GM12878 (cell line): ENCODE measurements around the gene MINDY3. TPM values are rescaled to one million over a fixed set of nuclear protein-coding genes. Genes with fewer than 3 reads are reported as not detected.

Experiments used
- ATAC-seq: fragments of 200-7000 bp; cut with Tn5 transposase; 3 replicates; pipeline ENCODE4 v1.9.1; 2020; ENCODE audit warnings: mild to moderate bottlenecking, moderate library complexity
- BruUV-seq: library from RNA; stranded (reverse); fragments of 400-500 nt; replicated peaks from 2 replicates; lab custom pipeline; 2021; lab: Mats Ljungman, UMichigan
- CTCF ChIA-PET: fragments of 300-600 bp; sonication (Branson Sonifier 250); formaldehyde crosslinking; extraction: SDS; loops from one replicate; lab custom pipeline; 2021; ENCODE audit warnings: inconsistent platforms; lab: Yijun Ruan, JAX
- POLR2A ChIA-PET: fragments of 350-600 bp; formaldehyde crosslinking; extraction: SDS; loops from one replicate; lab custom pipeline; 2021; ENCODE audit warnings: inconsistent platforms; lab: Charles Lee
- RAD21 ChIA-PET: fragments of 300-600 bp; sonication (Branson Sonifier 250); formaldehyde crosslinking; loops from one replicate; lab custom pipeline; 2023; ENCODE audit warnings: antibody characterized with exemption; ENCODE audit not compliant: unreplicated experiment; lab: Charles Lee
- SMC1A ChIA-PET: fragments of 300-600 bp; sonication (Branson Sonifier 250); formaldehyde crosslinking; loops from one replicate; lab custom pipeline; 2023; ENCODE audit not compliant: unreplicated experiment, uncharacterized antibody; lab: Charles Lee
- DNase-seq: peaks from one replicate; pipeline ENCODE4 v3.0.0-alpha.2; 2011; ENCODE audit warnings: low read depth, low spot score
- FAIRE-seq: peaks from 3 replicates; lab custom pipeline; 2011; peaks lifted over from hg19 to GRCh38; lab: Jason Lieb, UNC
- H2AFZ ChIP-seq: 2 replicates; pipeline ENCODE4 v1.6.0; 2011; ENCODE audit warnings: low read depth, low read length, control low read depth; ENCODE audit not compliant: control insufficient read depth
- H3K27ac ChIP-seq: 2 replicates; pipeline ENCODE4 v1.5.1; 2011; ENCODE audit warnings: control low read depth; ENCODE audit not compliant: control insufficient read depth, insufficient read depth
- H3K27me3 ChIP-seq, 2 experiments: replicated peaks in 1 of 2; 2 replicates each; pipeline versions ENCODE4 v1.6.0 to v1.6.1; 2011; ENCODE audit warnings: low read length in 1 of 2; ENCODE audit not compliant: control insufficient read depth in 2 of 2, insufficient read depth in 2 of 2
- H3K36me3 ChIP-seq, 2 experiments: 2 replicates each; pipeline ENCODE4 v1.5.1; 2011; ENCODE audit warnings: low read length in 1 of 2; ENCODE audit not compliant: control insufficient read depth in 2 of 2, insufficient read depth in 2 of 2
- H3K4me1 ChIP-seq: 2 replicates; pipeline ENCODE4 v1.6.1; 2011; ENCODE audit warnings: mild to moderate bottlenecking, low read length, moderate library complexity, mixed read lengths; ENCODE audit not compliant: control insufficient read depth, insufficient read depth
- H3K4me2 ChIP-seq: 2 replicates; pipeline ENCODE4 v1.6.0; 2011; ENCODE audit warnings: control low read depth; ENCODE audit not compliant: control insufficient read depth, insufficient read depth
- H3K4me3 ChIP-seq: fragments of 200-600 bp; sonication (generic); 2 replicates; pipeline ENCODE4 v1.5.1; 2016
- H3K79me2 ChIP-seq: 2 replicates; pipeline ENCODE4 v1.6.0; 2011; ENCODE audit warnings: low read length; ENCODE audit not compliant: control insufficient read depth, insufficient read depth
- H3K9ac ChIP-seq: 2 replicates; pipeline ENCODE4 v1.8.0; 2011; ENCODE audit warnings: low read length, control low read depth, mixed read lengths; ENCODE audit not compliant: control insufficient read depth, insufficient read depth
- H3K9me3 ChIP-seq: replicated peaks from 3 replicates; pipeline ENCODE4 v1.5.1; 2011; ENCODE audit warnings: mild to moderate bottlenecking, low read length; ENCODE audit not compliant: control insufficient read depth, insufficient read depth
- H4K20me1 ChIP-seq: 2 replicates; pipeline ENCODE4 v1.6.0; 2011; ENCODE audit not compliant: control insufficient read depth, insufficient read depth
- CBX3 ChIP-seq: fragments of 200-600 bp; sonication (generic); IDR thresholded peaks from 2 replicates; pipeline ENCODE4 v1.6.1; 2016; ENCODE audit warnings: low read depth, borderline replicate concordance
- CHD4 ChIP-seq: fragments of 200-600 bp; sonication (generic); IDR thresholded peaks from 2 replicates; pipeline ENCODE4 v1.6.1; 2016; ENCODE audit warnings: mild to moderate bottlenecking
- EGR1 ChIP-seq, 2 experiments: IDR thresholded peaks; 1 replicate in 1 of 2; 2 replicates in 1 of 2; pipeline ENCODE4 v1.6.1; 2011 to 2012; ENCODE audit warnings: low read depth in 2 of 2, low read length in 2 of 2, borderline replicate concordance in 1 of 2, mild to moderate bottlenecking in 1 of 2, moderate library complexity in 1 of 2
- HDGF ChIP-seq: fragments of 450-650 bp; IDR thresholded peaks from 2 replicates; pipeline ENCODE4 v1.6.1; 2016; ENCODE audit warnings: antibody characterized with exemption
- IKZF1 ChIP-seq: fragments of 450-650 bp; conservative IDR thresholded peaks from 2 replicates; pipeline ENCODE4 v1.6.1; 2017; ENCODE audit warnings: antibody characterized with exemption, mild to moderate bottlenecking
- MXI1 ChIP-seq: fragments of 150-350 bp; IDR thresholded peaks from 2 replicates; pipeline ENCODE4 v1.6.1; 2011; ENCODE audit warnings: low read depth, mild to moderate bottlenecking, inconsistent platforms, low read length, improper control_type of control experiment
- POLR2AphosphoS2 ChIP-seq: IDR thresholded peaks from 2 replicates; pipeline ENCODE4 v1.6.1; 2011; ENCODE audit warnings: low read depth, mild to moderate bottlenecking, low read length, improper control_type of control experiment, moderate library complexity
- RAD21 ChIP-seq: IDR thresholded peaks from 2 replicates; pipeline ENCODE4 v1.6.1; 2011; ENCODE audit warnings: mild to moderate bottlenecking, low read depth, low read length, moderate library complexity; ENCODE audit not compliant: insufficient read depth
- RFX5 ChIP-seq: IDR thresholded peaks from 2 replicates; pipeline ENCODE4 v1.6.1; 2011; ENCODE audit warnings: low read depth, low read length, improper control_type of control experiment
- RUNX3 ChIP-seq: IDR thresholded peaks from 2 replicates; pipeline ENCODE4 v1.6.1; 2012; ENCODE audit warnings: low read length, inconsistent platforms
- STAT1 ChIP-seq: fragments of 450-650 bp; conservative IDR thresholded peaks from 2 replicates; pipeline ENCODE4 v1.6.1; 2014; ENCODE audit warnings: antibody characterized with exemption, mild to moderate bottlenecking
- TAF1 ChIP-seq: IDR thresholded peaks from 2 replicates; pipeline ENCODE4 v1.6.1; 2011; ENCODE audit warnings: mild to moderate bottlenecking, low read depth, low read length, borderline replicate concordance
- TCF3 ChIP-seq: IDR thresholded peaks from 2 replicates; pipeline ENCODE4 v1.6.1; 2012; ENCODE audit warnings: low read depth, mild to moderate bottlenecking, low read length, borderline replicate concordance; ENCODE audit not compliant: insufficient read depth
- WGBS: methylation state at CpG from one replicate; pipeline ENCODE4 v1.1.6; 2016; ENCODE audit warnings: low lambda C conversion rate; ENCODE audit not compliant: insufficient replicate concordance, insufficient coverage; ENCODE audit errors: missing lambda C conversion rate; 5-methylcytosine and 5-hydroxymethylcytosine counted together
- in situ Hi-C: fragments of 300-500 bp; cut with MboI; formaldehyde crosslinking; loops from 9 replicates; pipeline ENCODE4 v1.14.3; 2018; ENCODE audit warnings: mixed read lengths
- intact Hi-C: fragments of 100-400 bp; cut with micrococcal nuclease; formaldehyde crosslinking; loops from one replicate; pipeline ENCODE4 v1.14.2; 2022; ENCODE audit not compliant: unreplicated experiment
- polyA plus RNA-seq, 11 experiments: library from polyadenylated mRNA; depleted of rRNA in 4 of 11; unstranded in 6 of 11; stranded (reverse) in 5 of 11; fragments of >200 nt; fragmentation: Nextera tagmentation in 4 of 11; fragmentation: Illumina TruSeq in 1 of 11; extraction: Ambion mirVana in 4 of 11; extraction: Trizol in 1 of 11; gene quantifications; 1 replicate in 1 of 11; 2 replicates in 10 of 11; pipeline versions ENCODE4 v1.2.1 to v1.2.3, GENCODE V29; 2011 to 2016; ENCODE audit warnings: inconsistent platforms in 2 of 11, missing spikeins in 2 of 11, low read depth in 1 of 11
- total RNA-seq, 4 experiments: library from RNA; depleted of rRNA in 3 of 4; stranded (reverse); fragments of >200 nt in 3 of 4; fragmentation: Illumina TruSeq in 1 of 4; extraction: Trizol in 1 of 4; gene quantifications; 2 replicates each; pipeline versions ENCODE4 v1.2.1 to v1.2.3, GENCODE V29; 2013 to 2021
- TF ChIP-seq, protein P1 (sequence below): fragments of 450-650 bp; IDR thresholded peaks from 2 replicates; pipeline ENCODE4 v1.6.1; 2017; ENCODE audit warnings: borderline replicate concordance
- TF ChIP-seq, protein P2 (sequence below): IDR thresholded peaks from 2 replicates; pipeline ENCODE4 v1.6.1; 2012; ENCODE audit warnings: low read depth, low read length, improper control_type of control experiment

MINDY3 gene
- total and polyA plus RNA-seq, 10 of the 15 experiments (the other 5 are each of a cell fraction or from before 2014, with no cell fraction given): 12.0 to 23.6 (median 15.7) TPM

GRCh38 chr10:15747632-15748031 lies 112.7 kb downstream of the MINDY3 start:
- Histone ChIP-seq H3K36me3 (no peaks in the 10 kb centered on the region), H3K4me2 (no peak overlapping the region), H3K9ac (no peak overlapping the region), H4K20me1 (no peaks in the 10 kb centered on the region), H3K4me3 (no peak overlapping the region), H3K79me2 (no peaks in the 10 kb centered on the region), H3K27me3 (no peaks in the 10 kb centered on the region), H2AFZ (no peak overlapping the region), H3K9me3 (no peaks in the 10 kb centered on the region), H3K4me1 (no peaks in the 10 kb centered on the region), H3K27ac (no peak overlapping the region)
- ChIA-PET RAD21 (no interaction called here), POLR2A (no interaction called here), SMC1A (interaction anchor here (0.6 kb wide), 1 partner anchor 39 kb away, joined by 4 read pairs; no protein-coding TSS in a partner anchor), CTCF (no interaction called here)
- FAIRE-seq: no peak
- ATAC-seq: no peak
- in situ Hi-C loops: no loop called here
- WGBS: 33% methylated on average over 3 of the region's 3 CpGs
- intact Hi-C loops: no loop called here
- TF ChIP-seq STAT1: no peak
- no peak for TF ChIP-seq HDGF
- no peak for TF ChIP-seq RUNX3
- no peak for TF ChIP-seq TCF3
- TF ChIP-seq IKZF1: no peak
- no peak for TF ChIP-seq MXI1
- TF ChIP-seq POLR2AphosphoS2: no peak
- DNase-seq: no peak
- no TSS peak for BruUV-seq

DNA sequence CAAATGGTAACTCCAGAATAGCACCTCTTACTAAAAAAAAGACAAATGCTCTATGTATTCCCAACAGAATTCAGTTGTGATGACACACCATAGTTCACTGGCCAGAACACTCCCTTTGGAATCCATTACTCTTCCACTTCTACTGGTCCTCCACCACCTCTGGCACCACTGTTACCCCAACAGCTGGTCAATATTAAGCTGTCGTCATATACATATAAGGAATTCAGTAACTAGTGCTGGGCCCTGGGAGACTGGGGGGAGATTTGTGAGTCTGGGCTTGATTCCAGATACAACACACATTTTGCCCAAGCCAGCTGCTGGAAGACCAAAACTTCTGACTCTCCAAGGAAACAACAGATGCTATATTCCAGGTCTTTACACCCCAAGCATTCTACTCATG lies 114.6 kb downstream of the MINDY3 start:
- intact Hi-C loops (no loop called here), in situ Hi-C loops (no loop called here)
- 59% methylated on average over 1 of the region's 1 CpG for WGBS
- RAD21 ChIA-PET: interaction anchor here (0.6 kb wide), 1 partner anchor 94 kb away, joined by 3 read pairs; no protein-coding TSS in a partner anchor
- Histone ChIP-seq H3K9me3 (no peaks in the 10 kb centered on the region), H3K4me3 (no peak overlapping the region), H3K36me3 (no peaks in the 10 kb centered on the region), H3K79me2 (no peaks in the 10 kb centered on the region), H3K27me3 (no peaks in the 10 kb centered on the region), H3K27ac (no peak overlapping the region), H2AFZ (no peak overlapping the region), H4K20me1 (no peaks in the 10 kb centered on the region), H3K4me2 (no peak overlapping the region), H3K9ac (no peak overlapping the region), H3K4me1 (no peaks in the 10 kb centered on the region)
- SMC1A ChIA-PET: no interaction called here
- ATAC-seq (no peak), DNase-seq (no peak), FAIRE-seq (no peak)
- POLR2A ChIA-PET: no interaction called here
- BruUV-seq: no TSS peak
- CTCF ChIA-PET: interaction anchor here (1.3 kb wide), 1 partner anchor 161 kb away, joined by 3 read pairs; no protein-coding TSS in a partner anchor
- TF ChIP-seq CHD4: no peak
- no peak for TF ChIP-seq TAF1
- TF ChIP-seq RFX5: no peak
- TF ChIP-seq EGR1 (IDR thresholded peaks at IDR 0.05; ENCODE audit: borderline replicate concordance in 1 of 2, low read depth in 2 of 2, low read length in 2 of 2): no peak
- no peak for TF ChIP-seq RAD21
- TF ChIP-seq, protein P1, sequence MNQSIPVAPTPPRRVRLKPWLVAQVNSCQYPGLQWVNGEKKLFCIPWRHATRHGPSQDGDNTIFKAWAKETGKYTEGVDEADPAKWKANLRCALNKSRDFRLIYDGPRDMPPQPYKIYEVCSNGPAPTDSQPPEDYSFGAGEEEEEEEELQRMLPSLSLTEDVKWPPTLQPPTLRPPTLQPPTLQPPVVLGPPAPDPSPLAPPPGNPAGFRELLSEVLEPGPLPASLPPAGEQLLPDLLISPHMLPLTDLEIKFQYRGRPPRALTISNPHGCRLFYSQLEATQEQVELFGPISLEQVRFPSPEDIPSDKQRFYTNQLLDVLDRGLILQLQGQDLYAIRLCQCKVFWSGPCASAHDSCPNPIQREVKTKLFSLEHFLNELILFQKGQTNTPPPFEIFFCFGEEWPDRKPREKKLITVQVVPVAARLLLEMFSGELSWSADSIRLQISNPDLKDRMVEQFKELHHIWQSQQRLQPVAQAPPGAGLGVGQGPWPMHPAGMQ: no peak
- TF ChIP-seq, protein P2, sequence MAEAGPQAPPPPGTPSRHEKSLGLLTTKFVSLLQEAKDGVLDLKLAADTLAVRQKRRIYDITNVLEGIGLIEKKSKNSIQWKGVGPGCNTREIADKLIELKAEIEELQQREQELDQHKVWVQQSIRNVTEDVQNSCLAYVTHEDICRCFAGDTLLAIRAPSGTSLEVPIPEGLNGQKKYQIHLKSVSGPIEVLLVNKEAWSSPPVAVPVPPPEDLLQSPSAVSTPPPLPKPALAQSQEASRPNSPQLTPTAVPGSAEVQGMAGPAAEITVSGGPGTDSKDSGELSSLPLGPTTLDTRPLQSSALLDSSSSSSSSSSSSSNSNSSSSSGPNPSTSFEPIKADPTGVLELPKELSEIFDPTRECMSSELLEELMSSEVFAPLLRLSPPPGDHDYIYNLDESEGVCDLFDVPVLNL: no peak
- no peak for TF ChIP-seq CBX3
